ENCODE data around the gene NUTM1. TPM values are rescaled to one million over a fixed set of nuclear protein-coding genes. Genes with fewer than 3 reads are reported as not detected.
"Not testable (repeated sequence)": the region's sequence is repeated elsewhere in the genome, so short reads cannot be mapped to it uniquely, and the experiment has no call there.

Gene NUTM1
- total RNA-seq, 4 donors from 2014 or later = not detected

- H3K9me3 ChIP-seq = no peaks in the 10 kb centered on the region
- H3K36me3 ChIP-seq = no peaks in the 10 kb centered on the region
- DNase-seq = no peak
- H3K27me3 ChIP-seq = no peaks in the 10 kb centered on the region
- H3K4me3 ChIP-seq = no peak overlapping the region
- TF ChIP-seq CTCF (IDR thresholded peaks at IDR 0.05) (no peak), POLR2A (IDR thresholded peaks at IDR 0.05) (no peak)
- H3K4me1 ChIP-seq = no peaks in the 10 kb centered on the region
- H3K27ac ChIP-seq = no peak overlapping the region
Observed at GRCh38 chr15:34347951-34348638, 5.0 kb downstream of the NUTM1 start.

GRCh38 chr15:34348735-34349300 lies 5.7 kb downstream of the NUTM1 start:
- peaks cover 0 to 5% (median 0%) of the 10 kb centered on the region in 3 donors for H3K36me3 ChIP-seq
- no peak overlapping the region for H3K27ac ChIP-seq
- H3K27me3 ChIP-seq = no peaks in the 10 kb centered on the region
- no peaks in the 10 kb centered on the region for H3K9me3 ChIP-seq
- no peak for DNase-seq
- no peak overlapping the region for H3K4me3 ChIP-seq
- no peak for TF ChIP-seq CTCF (IDR thresholded peaks at IDR 0.05)
- TF ChIP-seq POLR2A (IDR thresholded peaks at IDR 0.05) = no peak
- no peaks in the 10 kb centered on the region for H3K4me1 ChIP-seq

GRCh38 chr15:34349769-34350168 lies 6.7 kb downstream of the NUTM1 start:
- H3K36me3 ChIP-seq = peaks cover 0 to 5% (median 0%) of the 10 kb centered on the region in 3 donors
- H3K27me3 ChIP-seq = no peaks in the 10 kb centered on the region
- DNase-seq = no peak
- H3K9me3 ChIP-seq = no peaks in the 10 kb centered on the region
- TF ChIP-seq CTCF (IDR thresholded peaks at IDR 0.05) (no peak), POLR2A (IDR thresholded peaks at IDR 0.05) (no peak)
- H3K27ac ChIP-seq = no peak overlapping the region
- H3K4me1 ChIP-seq = no peaks in the 10 kb centered on the region
- H3K4me3 ChIP-seq = no peak overlapping the region

- H3K9me3 ChIP-seq, H3K27me3 ChIP-seq, DNase-seq: not testable (repeated sequence)
Observed at GRCh38 chr15:34352996-34353395, 9.9 kb downstream of the NUTM1 start.

GRCh38 chr15:34353627-34354026 lies 10.5 kb downstream of the NUTM1 start:
- peaks cover 0 to 39% (median 0%) of the 10 kb centered on the region in 3 donors for H3K36me3 ChIP-seq
- H3K4me1 ChIP-seq = no peaks in the 10 kb centered on the region
- H3K27me3 ChIP-seq = no peaks in the 10 kb centered on the region
- DNase-seq = no peak
- no peaks in the 10 kb centered on the region for H3K9me3 ChIP-seq
- TF ChIP-seq POLR2A (IDR thresholded peaks at IDR 0.05) = no peak
- TF ChIP-seq CTCF (IDR thresholded peaks at IDR 0.05) = no peak
- no peak overlapping the region for H3K27ac ChIP-seq
- H3K4me3 ChIP-seq = no peak overlapping the region

More at GRCh38 chr15:34352996-34353395, 9.9 kb downstream of the NUTM1 start:
- H3K36me3 ChIP-seq = peaks cover 0 to 33% (median 0%) of the 10 kb centered on the region in 3 donors
- not testable (repeated sequence) for H3K4me1 ChIP-seq, H3K27ac ChIP-seq, H3K4me3 ChIP-seq

- Histone ChIP-seq H3K9me3 (no peaks in the 10 kb centered on the region), H3K4me3 (no peak overlapping the region), H3K27ac (no peak overlapping the region), H3K4me1 (peaks cover 0 to 1% (median 0%) of the 10 kb centered on the region in 4 donors), H3K27me3 (no peaks in the 10 kb centered on the region), H3K36me3 (peaks cover 0 to 46% (median 0%) of the 10 kb centered on the region in 3 donors)
- DNase-seq = no peak
- TF ChIP-seq CTCF (IDR thresholded peaks at IDR 0.05) (no peak), POLR2A (IDR thresholded peaks at IDR 0.05) (no peak)
Observed at GRCh38 chr15:34354286-34354685, 11.2 kb downstream of the NUTM1 start.
